Measurements from ENCODE around the gene RTEL1.
"Not testable (repeated sequence)": the region's sequence is repeated elsewhere in the genome, so short reads cannot be mapped to it uniquely, and the experiment has no call there.

Gene RTEL1

GRCh38 chr20:63714858-63715257 is 56.7 kb downstream of the RTEL1 start:
- no peak for DNase-seq (ENCODE audit: low read depth)

GRCh38 chr20:63718996-63719395 is 60.9 kb downstream of the RTEL1 start:
- no peak for DNase-seq (ENCODE audit: low read depth)

GRCh38 chr20:63722967-63723622 is 65.0 kb downstream of the RTEL1 start:
- not testable (repeated sequence) for DNase-seq (ENCODE audit: low read depth)

GRCh38 chr20:63730189-63730733 is 72.1 kb downstream of the RTEL1 start:
- DNase-seq (ENCODE audit: low read depth): not testable (repeated sequence)

GRCh38 chr20:63731410-63731809 is 73.3 kb downstream of the RTEL1 start:
- no peak for DNase-seq (ENCODE audit: low read depth)

- DNase-seq (ENCODE audit: low read depth): no peak
Measured at GRCh38 chr20:63732118-63733095, 74.3 kb downstream of the RTEL1 start.

- no peak for DNase-seq (ENCODE audit: low read depth)
Measured at GRCh38 chr20:63733117-63733516, 75.0 kb downstream of the RTEL1 start.

GRCh38 chr20:63733579-63734081 is 75.5 kb downstream of the RTEL1 start:
- DNase-seq (ENCODE audit: low read depth): no peak

GRCh38 chr20:63734111-63734945 is 76.2 kb downstream of the RTEL1 start:
- no peak for DNase-seq (ENCODE audit: low read depth)

- DNase-seq (ENCODE audit: low read depth): no peak
Measured at GRCh38 chr20:63734946-63735858, 77.1 kb downstream of the RTEL1 start.

- no peak for DNase-seq (ENCODE audit: low read depth)
Measured at GRCh38 chr20:63735859-63736718, 78.0 kb downstream of the RTEL1 start, which contains the start of gene LIME1. LIME1 (plus strand) TSS chr20:63736664; CDS start chr20:63737550, 886 bp downstream.

- no peak for DNase-seq (ENCODE audit: low read depth)
Measured at GRCh38 chr20:63736893-63737694, 79.0 kb downstream of the RTEL1 start.

GRCh38 chr20:63737695-63737944 is 79.5 kb downstream of the RTEL1 start:
- DNase-seq (ENCODE audit: low read depth): no peak

- no peak for DNase-seq (ENCODE audit: low read depth)
Measured at GRCh38 chr20:63737945-63738686, 80.0 kb downstream of the RTEL1 start.

GRCh38 chr20:63738687-63739129 is 80.6 kb downstream of the RTEL1 start:
- DNase-seq (ENCODE audit: low read depth): no peak

- no peak for DNase-seq (ENCODE audit: low read depth)
Measured at GRCh38 chr20:63739130-63740069, 81.3 kb downstream of the RTEL1 start, which contains the start of gene SLC2A4RG. SLC2A4RG (plus strand) TSS chr20:63739776; CDS start chr20:63739913, 137 bp downstream.

GRCh38 chr20:63740070-63740626 is 82.0 kb downstream of the RTEL1 start:
- DNase-seq (ENCODE audit: low read depth): no peak

Data from stimulated activated CD8-positive, alpha-beta memory T cell treated with anti-CD3 and anti-CD28 coated beads, Interleukin-15, amount 100 ng/mL, for 24 hours (primary cell).